Measurements from ENCODE around the gene SHTN1. TPM values are rescaled to one million over a fixed set of nuclear protein-coding genes. Genes with fewer than 3 reads are reported as not detected.

The SHTN1 gene
- total RNA-seq, 1 experiment from 2014 or later = 7.1 TPM

GRCh38 chr10:116835658-116836057 is 169.3 kb downstream of the SHTN1 start:
- no peak for DNase-seq (ENCODE audit: low read depth)

- DNase-seq (ENCODE audit: low read depth) = no peak
These were observed 170.7 kb downstream of the SHTN1 start for GRCh38 chr10:116833986-116834985.

- DNase-seq (ENCODE audit: low read depth) = no peak
These were observed 173.2 kb downstream of the SHTN1 start for GRCh38 chr10:116831790-116832189.

Small RNAs within 50 kb of the gene (small RNA-seq; reads per million reads assigned to genes)
- gene AC012308.1 = not detected

Other genes starting within 250 kb of the SHTN1 start
- not detected in 2 replicates for gene ENO4, start 155.7 kb downstream of the SHTN1 start, total RNA-seq (2014; rRNA removed; shearing (Covaris generic))
- not detected in 2 replicates for gene VAX1, start 133.1 kb upstream of the SHTN1 start, total RNA-seq (2014; rRNA removed; shearing (Covaris generic))
- gene KCNK18, start 192.3 kb upstream of the SHTN1 start, total RNA-seq (2014; rRNA removed; shearing (Covaris generic)) = not detected in 2 replicates
- gene SLC18A2, start 235.9 kb upstream of the SHTN1 start, total RNA-seq (2014; rRNA removed; shearing (Covaris generic)) = not detected in 2 replicates